Subcutaneous abdominal adipose tissue (tissue), 5 donors: Measurements from ENCODE around the gene GALNTL6.

Source experiments
- H3K27ac ChIP-seq: one replicate; pipeline ENCODE4 v1.7.0; 2013; ENCODE audit warnings: low read depth, mild to moderate bottlenecking, inconsistent platforms, low read length, moderate library complexity
- H3K27me3 ChIP-seq, 5 donors: one replicate each; pipeline ENCODE4 v1.7.0; 2013; ENCODE audit warnings: low read length in 5 of 5, inconsistent platforms in 1 of 5; ENCODE audit not compliant: control insufficient read depth in 5 of 5, insufficient read depth in 4 of 5
- H3K36me3 ChIP-seq, 5 donors: one replicate each; pipeline ENCODE4 v1.7.0; 2013; ENCODE audit warnings: low read length in 5 of 5; ENCODE audit not compliant: control insufficient read depth in 5 of 5, insufficient read depth in 5 of 5
- H3K4me1 ChIP-seq, 5 donors: one replicate each; pipeline ENCODE4 v1.7.0; 2013; ENCODE audit warnings: low read length in 5 of 5, mild to moderate bottlenecking in 3 of 5, moderate library complexity in 1 of 5; ENCODE audit not compliant: control insufficient read depth in 5 of 5, insufficient read depth in 5 of 5
- H3K4me3 ChIP-seq, 5 donors: one replicate each; pipeline ENCODE4 v1.7.0; 2013; ENCODE audit warnings: low read length in 5 of 5, low read depth in 1 of 5
- H3K9ac ChIP-seq, 5 donors: one replicate each; pipeline ENCODE4 v1.7.0; 2013; ENCODE audit warnings: low read length in 5 of 5, mild to moderate bottlenecking in 4 of 5, moderate library complexity in 3 of 5
- H3K9me3 ChIP-seq, 5 donors: one replicate each; pipeline ENCODE4 v1.7.0; 2013; ENCODE audit warnings: low read length in 5 of 5; ENCODE audit not compliant: control insufficient read depth in 5 of 5
- donor health status: healthy.
- donor health status: healthy.
- donor health status: healthy.
- donor health status: healthy.
- donor health status: healthy.

The GALNTL6 gene

GRCh38 chr4:173056271-173056670 is 1243.1 kb downstream of the GALNTL6 start:
- H3K4me1 ChIP-seq: no peaks in the 10 kb centered on the region
- H3K4me3 ChIP-seq: no peak overlapping the region
- H3K36me3 ChIP-seq: no peaks in the 10 kb centered on the region
- H3K27me3 ChIP-seq: no peaks in the 10 kb centered on the region
- H3K9ac ChIP-seq: no peak overlapping the region
- H3K9me3 ChIP-seq: no peaks in the 10 kb centered on the region
- no peak overlapping the region for H3K27ac ChIP-seq

- Histone ChIP-seq H3K36me3 (no peaks in the 10 kb centered on the region), H3K9me3 (no peaks in the 10 kb centered on the region), H3K4me1 (no peaks in the 10 kb centered on the region), H3K9ac (no peak overlapping the region), H3K27me3 (no peaks in the 10 kb centered on the region), H3K4me3 (no peak overlapping the region), H3K27ac (no peak overlapping the region)
Observed at GRCh38 chr4:173056710-173057109, 1243.5 kb downstream of the GALNTL6 start.

GRCh38 chr4:173057442-173057841 is 1244.2 kb downstream of the GALNTL6 start:
- Histone ChIP-seq H3K27ac (no peak overlapping the region), H3K4me3 (no peak overlapping the region), H3K27me3 (no peaks in the 10 kb centered on the region), H3K9me3 (no peaks in the 10 kb centered on the region), H3K36me3 (no peaks in the 10 kb centered on the region), H3K4me1 (no peaks in the 10 kb centered on the region), H3K9ac (no peak overlapping the region)

GRCh38 chr4:173057901-173058300 is 1244.7 kb downstream of the GALNTL6 start:
- Histone ChIP-seq H3K4me3 (no peak overlapping the region), H3K9me3 (no peaks in the 10 kb centered on the region), H3K27me3 (no peaks in the 10 kb centered on the region), H3K9ac (no peak overlapping the region), H3K4me1 (no peaks in the 10 kb centered on the region), H3K27ac (no peak overlapping the region), H3K36me3 (no peaks in the 10 kb centered on the region)

- H3K36me3 ChIP-seq: no peaks in the 10 kb centered on the region
- H3K9ac ChIP-seq: no peak overlapping the region
- H3K9me3 ChIP-seq: no peaks in the 10 kb centered on the region
- no peak overlapping the region for H3K27ac ChIP-seq
- no peak overlapping the region for H3K4me3 ChIP-seq
- no peaks in the 10 kb centered on the region for H3K4me1 ChIP-seq
- H3K27me3 ChIP-seq: no peaks in the 10 kb centered on the region
Observed at GRCh38 chr4:173061160-173061559, 1248.0 kb downstream of the GALNTL6 start.

GRCh38 chr4:173073939-173074500 is 1260.8 kb downstream of the GALNTL6 start:
- no peaks in the 10 kb centered on the region for H3K4me1 ChIP-seq
- H3K9ac ChIP-seq: no peak overlapping the region
- no peak overlapping the region for H3K27ac ChIP-seq
- H3K27me3 ChIP-seq: no peaks in the 10 kb centered on the region
- no peak overlapping the region for H3K4me3 ChIP-seq
- H3K36me3 ChIP-seq: no peaks in the 10 kb centered on the region
- peaks cover 3 to 15% (median 11%) of the 10 kb centered on the region in 5 donors for H3K9me3 ChIP-seq

- Histone ChIP-seq H3K9ac (no peak overlapping the region), H3K36me3 (no peaks in the 10 kb centered on the region), H3K27ac (no peak overlapping the region), H3K4me3 (no peak overlapping the region), H3K4me1 (no peaks in the 10 kb centered on the region), H3K9me3 (peaks cover 0 to 12% (median 9%) of the 10 kb centered on the region in 5 donors), H3K27me3 (no peaks in the 10 kb centered on the region)
Observed at GRCh38 chr4:173074501-173074946, 1261.3 kb downstream of the GALNTL6 start.

GRCh38 chr4:173076903-173077634 is 1263.9 kb downstream of the GALNTL6 start:
- Histone ChIP-seq H3K27ac (no peak overlapping the region), H3K4me3 (no peak overlapping the region), H3K27me3 (no peaks in the 10 kb centered on the region), H3K9me3 (peaks cover 0 to 3% (median 0%) of the 10 kb centered on the region in 5 donors), H3K9ac (no peak overlapping the region), H3K36me3 (no peaks in the 10 kb centered on the region), H3K4me1 (no peaks in the 10 kb centered on the region)

- Histone ChIP-seq H3K27ac (no peak overlapping the region), H3K4me1 (no peaks in the 10 kb centered on the region), H3K27me3 (no peaks in the 10 kb centered on the region), H3K4me3 (no peak overlapping the region), H3K9ac (no peak overlapping the region), H3K36me3 (no peaks in the 10 kb centered on the region), H3K9me3 (peaks cover 0 to 3% (median 0%) of the 10 kb centered on the region in 5 donors)
Observed at GRCh38 chr4:173088144-173088543, 1274.9 kb downstream of the GALNTL6 start.
